Tibial nerve (tissue), 4 donors: Measurements from ENCODE around the gene CNMD.

Source experiments
- CTCF ChIP-seq, 5 experiments: fragments of 200-600 bp in 3 of 5; fragments of 450-650 bp in 2 of 5; sonication (generic) in 3 of 5; IDR thresholded peaks; one replicate each; pipeline ENCODE4 v1.5.1; 2016 to 2019; ENCODE audit warnings: antibody characterized with exemption in 5 of 5, mild to moderate bottlenecking in 3 of 5, moderate library complexity in 2 of 5
- EP300 ChIP-seq, 2 donors: sonication (generic); formaldehyde crosslinking; IDR thresholded peaks; one replicate each; pipeline ENCODE4 v1.6.1; 2017; ENCODE audit warnings: antibody characterized with exemption in 2 of 2, mild to moderate bottlenecking in 1 of 2
- POLR2A ChIP-seq, 2 donors: fragments of 450-650 bp; IDR thresholded peaks; one replicate each; pipeline ENCODE4 v1.6.1; 2017; ENCODE audit warnings: antibody characterized with exemption in 2 of 2, mild to moderate bottlenecking in 2 of 2, moderate library complexity in 2 of 2

- no peak for TF ChIP-seq POLR2A (IDR thresholded peaks at IDR 0.05)
- no peak for TF ChIP-seq CTCF (IDR thresholded peaks at IDR 0.05)
- no peak for TF ChIP-seq EP300 (IDR thresholded peaks at IDR 0.05)
Measured at GRCh38 chr13:52712385-52712784, 27.2 kb downstream of the CNMD start.
